MM.1S (cell line): ENCODE data around the gene AMOTL1.

Source experiments
- DNase-seq: peaks from one replicate; pipeline ENCODE4 v3.0.0-alpha.2; 2015
- H2AFZ ChIP-seq: fragments of 300-600 bp; sonication (generic); 2 replicates; pipeline ENCODE4 v1.6.0; 2016; ENCODE audit warnings: antibody characterized with exemption, low read length
- H3F3A ChIP-seq: fragments of 300-600 bp; sonication (generic); 2 replicates; pipeline ENCODE4 v1.6.1; 2016; ENCODE audit warnings: mild to moderate bottlenecking, antibody characterized with exemption, low read length, moderate library complexity, mixed read lengths; ENCODE audit not compliant: insufficient read depth
- H3K27ac ChIP-seq: fragments of 300-600 bp; sonication (generic); 2 replicates; pipeline ENCODE4 v1.5.1; 2016; ENCODE audit warnings: mild to moderate bottlenecking, low read length
- H3K27me3 ChIP-seq: fragments of 300-600 bp; sonication (generic); replicated peaks from 2 replicates; pipeline ENCODE4 v1.6.0; 2016; ENCODE audit warnings: low read length; ENCODE audit not compliant: insufficient read depth
- H3K36me3 ChIP-seq: fragments of 300-600 bp; sonication (generic); replicated peaks from 2 replicates; pipeline ENCODE4 v1.6.1; 2016; ENCODE audit warnings: mild to moderate bottlenecking, low read length, mixed read lengths; ENCODE audit not compliant: insufficient read depth
- H3K4me1 ChIP-seq: fragments of 300-600 bp; sonication (generic); 2 replicates; pipeline ENCODE4 v1.6.1; 2016; ENCODE audit warnings: low read length, mixed read lengths
- H3K4me2 ChIP-seq: fragments of 300-600 bp; sonication (generic); 2 replicates; pipeline ENCODE4 v1.6.0; 2016; ENCODE audit warnings: low read depth, low read length
- H3K4me3 ChIP-seq: fragments of 300-600 bp; sonication (generic); 2 replicates; pipeline ENCODE4 v1.5.1; 2016; ENCODE audit warnings: low read length, mixed read lengths
- H3K79me2 ChIP-seq: fragments of 300-600 bp; sonication (generic); 2 replicates; pipeline ENCODE4 v1.6.1; 2016; ENCODE audit warnings: mixed run types, low read length, mixed read lengths
- H3K9ac ChIP-seq: fragments of 300-600 bp; sonication (generic); 2 replicates; pipeline ENCODE4 v1.6.1; 2016; ENCODE audit warnings: low read length, mixed read lengths
- H3K9me2 ChIP-seq: fragments of 300-600 bp; sonication (generic); replicated peaks from 2 replicates; pipeline ENCODE4 v1.6.1; 2016; ENCODE audit warnings: mild to moderate bottlenecking, low read length, mixed read lengths; ENCODE audit not compliant: insufficient read depth
- H3K9me3 ChIP-seq: fragments of 300-600 bp; sonication (generic); replicated peaks from 2 replicates; pipeline ENCODE4 v1.6.1; 2016; ENCODE audit warnings: mild to moderate bottlenecking, low read length, mixed read lengths; ENCODE audit not compliant: insufficient read depth
- H4K20me1 ChIP-seq: fragments of 300-600 bp; sonication (generic); 2 replicates; pipeline ENCODE4 v1.6.1; 2016; ENCODE audit warnings: mild to moderate bottlenecking, low read length, moderate library complexity, mixed read lengths; ENCODE audit not compliant: insufficient read depth
- CTCF ChIP-seq: fragments of 300-600 bp; sonication (generic); IDR thresholded peaks from 2 replicates; pipeline ENCODE4 v1.5.1; 2016; ENCODE audit warnings: antibody characterized with exemption, low read length, mixed read lengths
- EZH2 ChIP-seq: fragments of 300-600 bp; sonication (generic); optimal IDR thresholded peaks from 2 replicates; pipeline ENCODE3; 2017; ENCODE audit warnings: low read depth, mild to moderate bottlenecking, antibody characterized with exemption, low read length, mixed read lengths
- EZH2phosphoT487 ChIP-seq: fragments of 300-600 bp; sonication (generic); IDR thresholded peaks from 2 replicates; pipeline ENCODE4 v1.6.1; 2018; ENCODE audit warnings: antibody characterized with exemption, low read length

Gene AMOTL1

DNA sequence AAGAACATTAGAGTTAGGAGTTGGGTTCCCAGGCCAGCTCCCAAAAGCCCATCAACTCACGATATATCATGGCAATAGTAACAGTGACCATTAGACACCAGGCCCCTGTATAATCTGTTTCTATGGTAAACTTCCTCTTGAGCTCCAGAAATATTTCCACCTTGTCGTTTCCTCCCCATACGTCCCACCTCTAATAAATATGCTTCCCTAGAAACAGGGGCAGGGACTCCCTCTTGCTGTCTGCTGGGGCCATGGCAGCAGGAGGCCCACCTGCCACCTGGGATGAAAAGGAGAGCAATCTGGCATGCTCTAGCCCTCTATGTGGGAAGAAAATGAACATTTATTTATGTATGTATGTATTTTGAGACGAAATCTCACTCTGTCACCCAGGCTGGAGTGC, 32.2 kb upstream of the AMOTL1 start:
- Histone ChIP-seq H3K79me2 (no peaks in the 10 kb centered on the region), H3K4me1 (no peaks in the 10 kb centered on the region), H3K4me3 (no peak overlapping the region), H3K9ac (no peak overlapping the region), H2AFZ (no peak overlapping the region), H3K9me2 (no peaks in the 10 kb centered on the region), H3K27ac (no peak overlapping the region), H3F3A (no peaks in the 10 kb centered on the region), H3K4me2 (no peak overlapping the region), H3K27me3 (peaks cover 6% of the 10 kb centered on the region), H4K20me1 (no peaks in the 10 kb centered on the region), H3K36me3 (no peaks in the 10 kb centered on the region), H3K9me3 (no peaks in the 10 kb centered on the region)
- no peak for DNase-seq
- TF ChIP-seq EZH2 (no peak), EZH2phosphoT487 (no peak), CTCF (no peak)

DNA sequence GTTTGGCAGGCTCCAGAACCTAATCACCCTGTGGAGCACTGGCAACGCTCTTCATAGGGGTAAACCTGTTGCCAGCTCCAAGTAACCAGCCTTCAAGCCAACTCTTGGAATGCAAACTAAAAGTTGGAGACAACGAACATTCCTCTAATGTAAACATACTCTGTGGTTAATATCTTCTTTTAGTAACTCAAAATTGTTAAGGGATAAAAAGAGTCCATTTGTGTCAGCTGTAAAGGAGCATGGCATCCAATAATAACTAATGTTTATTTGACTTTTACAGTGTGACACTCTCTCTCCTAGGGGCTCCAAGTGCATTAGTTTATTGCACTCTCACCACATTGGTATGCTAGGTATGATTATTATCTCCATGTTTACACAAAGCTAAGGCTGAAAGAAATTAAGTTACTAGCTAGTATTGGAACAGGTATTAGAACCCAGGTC, 31.0 kb upstream of the AMOTL1 start:
- Histone ChIP-seq H3K36me3 (no peaks in the 10 kb centered on the region), H3K79me2 (no peaks in the 10 kb centered on the region), H3K4me1 (no peaks in the 10 kb centered on the region; the same call in 1 of the 2 replicates), H3K27ac (no peak overlapping the region), H2AFZ (no peak overlapping the region), H3K27me3 (peaks cover 6% of the 10 kb centered on the region), H3K4me2 (no peak overlapping the region), H3F3A (no peaks in the 10 kb centered on the region), H3K9ac (no peak overlapping the region), H3K4me3 (no peak overlapping the region), H3K9me2 (no peaks in the 10 kb centered on the region), H4K20me1 (no peaks in the 10 kb centered on the region), H3K9me3 (no peaks in the 10 kb centered on the region)
- TF ChIP-seq CTCF (no peak), EZH2phosphoT487 (no peak), EZH2 (no peak)
- DNase-seq: no peak

DNA sequence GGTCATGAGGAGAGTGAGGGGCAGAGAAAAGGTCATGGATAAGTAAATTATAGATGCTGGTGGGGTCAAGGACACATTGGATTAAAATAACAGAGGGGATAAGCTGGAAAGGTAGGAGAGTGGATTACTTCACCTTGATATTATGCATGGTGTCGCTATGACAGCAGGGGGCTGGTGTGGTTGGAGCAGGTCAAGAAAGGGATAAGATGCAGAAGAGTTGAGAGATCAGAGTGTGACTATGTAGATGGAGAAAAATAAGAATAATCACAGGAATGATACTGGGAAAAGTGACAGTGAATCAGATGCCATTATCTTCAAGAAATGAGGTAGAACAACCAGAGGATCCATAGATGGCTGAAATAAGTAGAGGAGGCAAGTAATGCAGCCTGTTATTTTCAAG, 29.4 kb upstream of the AMOTL1 start:
- Histone ChIP-seq H3K9ac (no peak overlapping the region), H3K4me2 (no peak overlapping the region), H3K36me3 (no peaks in the 10 kb centered on the region), H3K9me3 (no peaks in the 10 kb centered on the region), H3K9me2 (no peaks in the 10 kb centered on the region), H3F3A (no peaks in the 10 kb centered on the region), H3K4me3 (no peak overlapping the region), H2AFZ (no peak overlapping the region), H3K27ac (no peak overlapping the region), H3K79me2 (no peaks in the 10 kb centered on the region), H3K4me1 (no peaks in the 10 kb centered on the region; the same call in 1 of the 2 replicates), H3K27me3 (peaks cover 6% of the 10 kb centered on the region), H4K20me1 (no peaks in the 10 kb centered on the region)
- DNase-seq: no peak
- TF ChIP-seq EZH2phosphoT487: no peak

- no peak for TF ChIP-seq EZH2
- H3K4me1 ChIP-seq: no peaks in the 10 kb centered on the region; the same call in 1 of the 2 replicates
- no peaks in the 10 kb centered on the region for H3K9me2 ChIP-seq
- H3K27ac ChIP-seq: no peak overlapping the region
- no peaks in the 10 kb centered on the region for H3K9me3 ChIP-seq
- H2AFZ ChIP-seq: no peak overlapping the region
- H3K36me3 ChIP-seq: no peaks in the 10 kb centered on the region
- no peak overlapping the region for H3K4me2 ChIP-seq
- H3K27me3 ChIP-seq: peaks cover 6% of the 10 kb centered on the region
- no peak for DNase-seq
- no peaks in the 10 kb centered on the region for H3F3A ChIP-seq
- H4K20me1 ChIP-seq: no peaks in the 10 kb centered on the region
- no peaks in the 10 kb centered on the region for H3K79me2 ChIP-seq
- no peak overlapping the region for H3K4me3 ChIP-seq
- no peak overlapping the region for H3K9ac ChIP-seq
Measured at GRCh38 chr11:94739331-94739730, 28.8 kb upstream of the AMOTL1 start.
